HepG2 (cell line): Measurements from ENCODE around the gene CAPN15. TPM values are rescaled to one million over a fixed set of nuclear protein-coding genes. Genes with fewer than 3 reads are reported as not detected.
A peak's percentile ranks its signal among the peaks of the same experiment; 100 is the strongest.

Experiments
- EED ChIP-seq: sonication (generic); formaldehyde crosslinking; IDR thresholded peaks from 2 replicates; pipeline ENCODE4 v1.5.0; 2020; ENCODE audit warnings: mild to moderate bottlenecking, missing genetic modification reagents
- FOXO1 ChIP-seq: sonication (generic); formaldehyde crosslinking; IDR thresholded peaks from 2 replicates; pipeline ENCODE4 v1.4.0; 2020; ENCODE audit warnings: missing genetic modification reagents
- GZF1 ChIP-seq: sonication (generic); formaldehyde crosslinking; IDR thresholded peaks from 2 replicates; pipeline ENCODE4 v1.5.1; 2020; ENCODE audit warnings: mild to moderate bottlenecking, missing genetic modification reagents
- IKZF1 ChIP-seq: fragments of 450-650 bp; IDR thresholded peaks from 2 replicates; pipeline ENCODE4 v1.7.1; 2016
- KDM5B ChIP-seq: sonication (generic); formaldehyde crosslinking; IDR thresholded peaks from 2 replicates; pipeline ENCODE4 v1.4.0; 2020; ENCODE audit warnings: missing genetic modification reagents, mild to moderate bottlenecking, borderline replicate concordance
- SMAD1 ChIP-seq: sonication (generic); formaldehyde crosslinking; IDR thresholded peaks from 2 replicates; pipeline ENCODE4 v1.4.0; 2020; ENCODE audit warnings: missing genetic modification reagents, low read depth, mild to moderate bottlenecking, borderline replicate concordance
- THAP11 ChIP-seq: IDR thresholded peaks from 2 replicates; pipeline ENCODE4 v1.6.1; 2016; ENCODE audit warnings: missing biosample characterization, missing genetic modification reagents
- WIZ ChIP-seq: sonication (generic); formaldehyde crosslinking; IDR thresholded peaks from 2 replicates; pipeline ENCODE4 v1.5.1; 2020; ENCODE audit warnings: mild to moderate bottlenecking, missing genetic modification reagents
- ZFP41 ChIP-seq: sonication (generic); formaldehyde crosslinking; IDR thresholded peaks from 2 replicates; pipeline ENCODE4 v1.4.0; 2020; ENCODE audit warnings: mild to moderate bottlenecking, missing genetic modification reagents, borderline replicate concordance
- ZNF33A ChIP-seq: sonication (generic); formaldehyde crosslinking; IDR thresholded peaks from 2 replicates; pipeline ENCODE4 v1.5.1; 2020; ENCODE audit warnings: missing genetic modification reagents, mild to moderate bottlenecking, moderate library complexity, borderline replicate concordance
- ZNF441 ChIP-seq: sonication (generic); formaldehyde crosslinking; IDR thresholded peaks from 2 replicates; pipeline ENCODE4 v1.7.0; 2021; ENCODE audit warnings: missing genetic modification reagents, borderline replicate concordance
- ZNF468 ChIP-seq: sonication (generic); formaldehyde crosslinking; IDR thresholded peaks from 2 replicates; pipeline ENCODE4 v1.8.0; 2022; ENCODE audit warnings: mild to moderate bottlenecking, moderate library complexity, missing genetic modification reagents
- ZNF547 ChIP-seq: sonication (generic); formaldehyde crosslinking; IDR thresholded peaks from 2 replicates; pipeline ENCODE4 v1.5.1; 2020; ENCODE audit warnings: mild to moderate bottlenecking, missing genetic modification reagents
- ZNF614 ChIP-seq: IDR thresholded peaks from 2 replicates; pipeline ENCODE4 v1.6.1; 2018; ENCODE audit warnings: missing biosample characterization, missing genetic modification reagents, inconsistent platforms, borderline replicate concordance
- ZNF660 ChIP-seq: sonication (generic); formaldehyde crosslinking; IDR thresholded peaks from 2 replicates; pipeline ENCODE4 v1.5.1; 2020; ENCODE audit warnings: mild to moderate bottlenecking, low read depth, missing genetic modification reagents, borderline replicate concordance
- ZNF777 ChIP-seq: sonication (generic); formaldehyde crosslinking; IDR thresholded peaks from 2 replicates; pipeline ENCODE4 v1.4.0; 2020; ENCODE audit warnings: missing genetic modification reagents
- polyA plus RNA-seq, 8 experiments: library from polyadenylated mRNA; depleted of rRNA in 3 of 8; stranded (reverse) in 7 of 8; unstranded in 1 of 8; fragments of >200 nt; fragmentation: Illumina TruSeq in 4 of 8; extraction: Trizol in 4 of 8; gene quantifications; 2 replicates each; pipeline versions ENCODE4 v1.2.1 to v1.2.3, GENCODE V29; 2011 to 2016; ENCODE audit warnings: low read depth in 4 of 8, missing spikeins in 1 of 8, mixed read lengths in 1 of 8; ENCODE audit not compliant: insufficient read depth in 1 of 8
- total RNA-seq, 5 experiments: library from RNA; depleted of rRNA; stranded (reverse); fragments of >200 nt; fragmentation: Illumina TruSeq; extraction: Trizol; gene quantifications; 2 replicates each; pipeline ENCODE4 v1.2.3, GENCODE V29; 2016; ENCODE audit warnings: low read depth in 1 of 5
- TF ChIP-seq, protein P1 (sequence below): sonication (generic); formaldehyde crosslinking; conservative IDR thresholded peaks from 2 replicates; pipeline ENCODE4 v1.8.1; 2023; ENCODE audit warnings: missing genetic modification reagents
- TF ChIP-seq, protein P2 (sequence below): sonication (generic); formaldehyde crosslinking; IDR thresholded peaks from 2 replicates; pipeline ENCODE4 v1.8.1; 2023; ENCODE audit warnings: mild to moderate bottlenecking, inconsistent platforms, moderate library complexity, missing genetic modification reagents, borderline replicate concordance
- TF ChIP-seq, protein P3 (sequence below), 2 experiments: sonication (generic) in 1 of 2; formaldehyde crosslinking in 1 of 2; IDR thresholded peaks; 2 replicates each; pipeline versions ENCODE4 v1.5.1 to v1.6.1; 2011 to 2020; ENCODE audit warnings: borderline replicate concordance in 1 of 2, low read depth in 1 of 2, low read length in 1 of 2, mild to moderate bottlenecking in 1 of 2, missing genetic modification reagents in 1 of 2, moderate library complexity in 1 of 2
- TF ChIP-seq, protein P4 (sequence below): IDR thresholded peaks from 2 replicates; pipeline ENCODE4 v1.6.1; 2016; ENCODE audit warnings: low read depth
- TF ChIP-seq, protein P5 (sequence below): sonication (generic); formaldehyde crosslinking; IDR thresholded peaks from 2 replicates; pipeline ENCODE4 v1.8.0; 2022; ENCODE audit warnings: missing genetic modification reagents, low read depth, mild to moderate bottlenecking, borderline replicate concordance
- TF ChIP-seq, protein P6 (sequence below): IDR thresholded peaks from 2 replicates; pipeline ENCODE4 v1.6.1; 2016; ENCODE audit warnings: low read depth, borderline replicate concordance

CAPN15 gene
- total and polyA plus RNA-seq, 2 of the 13 experiments (the other 11 are each of a cell fraction or from before 2014, with no cell fraction given): 14.9 to 24.5 TPM

DNA sequence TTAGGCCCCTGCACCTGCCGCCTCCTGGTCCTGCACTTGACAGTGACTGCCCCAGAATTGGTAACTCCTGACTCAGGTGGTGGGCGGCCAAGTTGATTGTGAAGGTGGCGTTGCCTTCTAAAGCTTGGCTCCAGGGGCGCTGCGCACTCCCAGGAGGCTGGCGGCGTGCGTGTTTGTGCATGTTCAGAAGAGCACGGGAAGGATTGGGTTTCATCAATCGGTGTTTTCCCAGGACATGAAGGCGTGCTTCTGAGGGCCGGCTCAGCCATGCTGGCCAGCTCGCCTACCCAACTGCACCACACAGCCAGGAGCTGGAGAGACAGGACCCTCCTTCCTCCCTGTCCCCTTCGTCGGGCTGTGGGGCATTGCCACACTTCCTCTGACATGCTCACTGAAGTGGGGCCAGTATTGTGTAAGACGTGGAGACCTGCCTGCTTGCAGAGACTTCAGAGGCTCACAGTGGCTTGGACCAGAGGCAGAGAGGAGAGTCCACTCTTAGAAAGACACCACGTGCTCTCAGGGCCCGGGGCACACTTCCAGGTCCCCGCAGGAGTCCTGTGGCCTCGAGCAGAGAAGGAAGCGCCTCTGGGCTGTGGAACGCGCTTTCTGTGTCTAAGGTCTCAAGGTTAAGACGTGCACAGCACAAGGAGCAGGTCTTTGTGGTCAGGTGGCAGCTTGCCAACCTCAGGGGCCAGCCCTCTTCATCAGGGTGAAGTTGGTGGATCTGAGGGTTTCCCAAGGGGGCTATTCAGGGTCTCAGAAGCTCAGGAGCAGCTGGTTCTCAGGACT, 65.2 kb downstream of the CAPN15 start (continued):
- TF ChIP-seq ZNF441 (CRISPR knock-in tag) (0 out of 2 replicates have a peak, but pooled peaks have one; percentile 35), FOXO1 (CRISPR knock-in tag) (0 out of 2 replicates have a peak, but pooled peaks have one; percentile 15), ZNF547 (CRISPR knock-in tag) (peak; percentile 74; the same call in 1 of the 2 replicates), SMAD1 (no peak), KDM5B (peak; percentile 58; the same call in 1 of the 2 replicates), ZFP41 (no peak), ZNF777 (no peak), ZNF614 (CRISPR knock-in tag) (no peak), WIZ (CRISPR knock-in tag) (no peak), ZNF660 (CRISPR knock-in tag) (no peak), IKZF1 (no peak), ZNF468 (CRISPR knock-in tag) (no peak), THAP11 (peak; percentile 66), EED (CRISPR knock-in tag) (no peak), ZNF33A (CRISPR knock-in tag) (no peak), GZF1 (no peak)
- TF ChIP-seq, protein P1, sequence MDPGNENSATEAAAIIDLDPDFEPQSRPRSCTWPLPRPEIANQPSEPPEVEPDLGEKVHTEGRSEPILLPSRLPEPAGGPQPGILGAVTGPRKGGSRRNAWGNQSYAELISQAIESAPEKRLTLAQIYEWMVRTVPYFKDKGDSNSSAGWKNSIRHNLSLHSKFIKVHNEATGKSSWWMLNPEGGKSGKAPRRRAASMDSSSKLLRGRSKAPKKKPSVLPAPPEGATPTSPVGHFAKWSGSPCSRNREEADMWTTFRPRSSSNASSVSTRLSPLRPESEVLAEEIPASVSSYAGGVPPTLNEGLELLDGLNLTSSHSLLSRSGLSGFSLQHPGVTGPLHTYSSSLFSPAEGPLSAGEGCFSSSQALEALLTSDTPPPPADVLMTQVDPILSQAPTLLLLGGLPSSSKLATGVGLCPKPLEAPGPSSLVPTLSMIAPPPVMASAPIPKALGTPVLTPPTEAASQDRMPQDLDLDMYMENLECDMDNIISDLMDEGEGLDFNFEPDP (CRISPR knock-in tag): no peak
- TF ChIP-seq, protein P2, sequence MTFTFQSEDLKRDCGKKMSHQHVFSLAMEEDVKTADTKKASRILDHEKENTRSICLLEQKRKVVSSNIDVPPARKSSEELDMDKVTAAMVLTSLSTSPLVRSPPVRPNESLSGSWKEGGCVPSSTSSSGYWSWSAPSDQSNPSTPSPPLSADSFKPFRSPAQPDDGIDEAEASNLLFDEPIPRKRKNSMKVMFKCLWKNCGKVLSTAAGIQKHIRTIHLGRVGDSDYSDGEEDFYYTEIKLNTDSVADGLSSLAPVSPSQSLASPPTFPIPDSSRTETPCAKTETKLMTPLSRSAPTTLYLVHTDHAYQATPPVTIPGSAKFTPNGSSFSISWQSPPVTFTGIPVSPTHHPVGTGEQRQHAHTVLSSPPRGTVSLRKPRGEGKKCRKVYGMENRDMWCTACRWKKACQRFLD (CRISPR knock-in tag): no peak
- TF ChIP-seq, protein P3, sequence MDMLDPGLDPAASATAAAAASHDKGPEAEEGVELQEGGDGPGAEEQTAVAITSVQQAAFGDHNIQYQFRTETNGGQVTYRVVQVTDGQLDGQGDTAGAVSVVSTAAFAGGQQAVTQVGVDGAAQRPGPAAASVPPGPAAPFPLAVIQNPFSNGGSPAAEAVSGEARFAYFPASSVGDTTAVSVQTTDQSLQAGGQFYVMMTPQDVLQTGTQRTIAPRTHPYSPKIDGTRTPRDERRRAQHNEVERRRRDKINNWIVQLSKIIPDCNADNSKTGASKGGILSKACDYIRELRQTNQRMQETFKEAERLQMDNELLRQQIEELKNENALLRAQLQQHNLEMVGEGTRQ (IDR thresholded peaks at IDR 0.05; ENCODE audit: low read depth, low read length): no peak
- TF ChIP-seq, protein P3 (CRISPR knock-in tag; IDR thresholded peaks at IDR 0.05; ENCODE audit: borderline replicate concordance): no peak
- TF ChIP-seq, protein P4, sequence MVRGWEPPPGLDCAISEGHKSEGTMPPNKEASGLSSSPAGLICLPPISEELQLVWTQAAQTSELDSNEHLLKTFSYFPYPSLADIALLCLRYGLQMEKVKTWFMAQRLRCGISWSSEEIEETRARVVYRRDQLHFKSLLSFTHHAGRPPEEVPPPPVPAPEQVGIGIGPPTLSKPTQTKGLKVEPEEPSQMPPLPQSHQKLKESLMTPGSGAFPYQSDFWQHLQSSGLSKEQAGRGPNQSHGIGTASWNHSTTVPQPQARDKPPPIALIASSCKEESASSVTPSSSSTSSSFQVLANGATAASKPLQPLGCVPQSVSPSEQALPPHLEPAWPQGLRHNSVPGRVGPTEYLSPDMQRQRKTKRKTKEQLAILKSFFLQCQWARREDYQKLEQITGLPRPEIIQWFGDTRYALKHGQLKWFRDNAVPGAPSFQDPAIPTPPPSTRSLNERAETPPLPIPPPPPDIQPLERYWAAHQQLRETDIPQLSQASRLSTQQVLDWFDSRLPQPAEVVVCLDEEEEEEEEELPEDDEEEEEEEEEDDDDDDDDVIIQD (CRISPR knock-in tag): no peak
- TF ChIP-seq, protein P5, sequence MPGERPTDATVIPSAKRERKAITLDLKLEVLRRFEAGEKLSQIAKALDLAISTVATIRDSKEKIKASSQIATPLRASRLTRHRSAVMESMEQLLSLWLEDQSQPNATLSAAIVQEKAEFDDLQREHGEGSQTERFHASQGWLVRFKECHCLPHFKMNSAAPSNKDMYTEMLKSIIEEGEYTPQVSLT (CRISPR knock-in tag): no peak
- TF ChIP-seq, protein P6, sequence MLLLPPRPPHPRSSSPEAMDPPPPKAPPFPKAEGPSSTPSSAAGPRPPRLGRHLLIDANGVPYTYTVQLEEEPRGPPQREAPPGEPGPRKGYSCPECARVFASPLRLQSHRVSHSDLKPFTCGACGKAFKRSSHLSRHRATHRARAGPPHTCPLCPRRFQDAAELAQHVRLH: peak; percentile 75; the same call in 1 of the 2 replicates
